ELF-1 (cell line): Measurements from ENCODE around the gene COL11A1.
"Not testable (repeated sequence)": the region's sequence is repeated elsewhere in the genome, so short reads cannot be mapped to it uniquely, and the experiment has no call there.

Experiments used
- DNase-seq: peaks from one replicate; pipeline ENCODE4 v3.0.0-alpha.2; 2016; ENCODE audit warnings: low read depth, low spot score

The COL11A1 gene

GRCh38 chr1:103108376-103109150 lies at the start of gene COL11A1:
Gene COL11A1 (minus strand): TSS chr1:103108522. CDS start chr1:103108178, 344 bp downstream.
- DNase-seq: peak; percentile 53

DNA sequence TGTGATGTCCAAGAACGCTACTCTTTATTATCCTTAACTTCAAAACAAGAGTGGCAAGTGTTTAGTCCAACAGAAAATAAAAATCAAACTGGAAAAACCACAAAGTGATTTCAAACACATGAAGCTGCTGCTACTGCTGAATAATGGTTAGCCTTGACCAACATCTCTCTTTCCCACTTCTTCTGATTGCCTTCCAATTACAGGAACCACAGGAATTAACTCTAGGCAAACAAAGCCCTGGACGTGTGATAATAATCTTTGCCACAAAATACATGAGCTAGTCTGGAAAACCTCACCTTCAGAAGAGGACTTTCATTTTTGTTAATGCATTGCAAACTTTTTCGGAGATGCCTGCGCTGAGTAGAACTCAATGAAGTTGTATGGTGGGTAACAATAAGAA lies 48.6 kb upstream of the COL11A1 start:
- DNase-seq: no peak

DNA sequence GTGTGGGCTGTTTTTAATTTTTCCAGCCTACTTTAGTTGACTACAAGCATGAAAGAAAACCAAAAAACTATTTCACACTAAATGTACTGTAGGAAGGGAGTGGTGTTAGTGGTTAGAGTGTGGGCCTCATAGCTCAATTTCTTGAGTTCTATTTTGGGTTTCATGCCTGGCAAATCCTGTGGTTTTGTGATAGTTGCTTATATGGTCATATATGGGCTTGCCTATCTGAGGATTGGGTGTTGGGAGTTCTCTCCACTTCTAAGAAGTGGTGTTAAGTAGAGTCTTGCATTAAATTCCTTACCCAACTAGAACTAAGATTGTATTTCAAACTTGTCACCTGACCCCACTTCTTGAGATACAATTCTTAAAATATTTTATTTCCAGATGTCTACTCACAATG lies 37.8 kb upstream of the COL11A1 start:
- DNase-seq: no peak

DNA sequence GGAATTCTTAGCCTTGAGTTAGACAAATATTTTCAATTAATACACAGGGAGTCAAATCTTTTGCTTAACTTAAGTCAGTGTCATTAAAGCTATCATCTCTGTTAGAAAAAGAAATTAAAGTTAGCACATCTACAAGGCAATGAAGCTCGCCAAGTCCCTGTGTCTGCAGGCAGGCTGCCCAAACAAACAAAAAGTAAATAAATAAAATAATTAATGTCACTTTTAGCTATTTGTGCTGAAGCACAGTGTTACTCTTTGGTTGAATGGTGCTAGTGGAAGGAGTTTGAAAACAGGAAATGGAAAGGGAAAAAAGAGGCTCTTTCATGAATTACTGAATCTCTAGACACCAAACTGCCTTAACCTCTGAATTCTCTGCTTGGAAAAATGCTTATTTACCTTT lies 37.1 kb upstream of the COL11A1 start:
- no peak for DNase-seq

DNA sequence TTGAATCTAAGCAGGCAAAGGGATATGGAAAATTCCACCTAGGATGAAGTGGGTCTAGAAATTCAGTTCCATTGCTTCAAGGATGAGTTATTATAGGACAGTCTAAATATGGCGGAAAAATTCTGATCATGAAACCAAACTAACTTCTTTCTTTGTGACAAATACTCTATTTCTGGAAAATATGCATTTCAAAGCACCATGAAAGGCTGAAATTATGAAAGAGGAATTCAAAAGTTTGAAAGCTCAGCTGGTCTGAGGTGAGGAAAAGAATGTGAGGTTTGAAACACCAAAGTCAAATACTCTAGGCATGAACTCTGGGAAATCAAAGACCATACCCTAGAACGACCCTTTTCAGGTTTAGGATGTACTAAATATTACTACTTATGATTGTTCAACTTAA lies 36.4 kb upstream of the COL11A1 start:
- no peak for DNase-seq

DNA sequence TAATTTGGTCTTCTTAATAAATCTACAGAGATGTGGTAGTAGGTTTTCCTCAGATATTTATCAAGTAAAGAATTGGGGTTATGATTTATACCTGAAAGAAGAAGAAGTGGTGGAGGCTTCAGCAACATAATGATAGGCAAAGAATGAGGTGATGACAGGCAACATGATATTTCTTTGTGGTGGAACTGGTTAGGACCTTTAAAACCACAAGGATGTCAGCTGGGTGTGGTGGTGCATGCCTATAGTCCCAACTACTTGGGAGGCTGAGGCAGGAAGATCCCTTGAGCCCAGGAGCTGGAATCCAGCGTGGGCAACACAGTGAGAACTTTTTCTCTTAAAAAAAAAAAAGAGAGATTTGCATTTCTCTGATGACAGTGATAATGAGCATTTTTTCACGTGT lies 34.1 kb upstream of the COL11A1 start:
- DNase-seq: no peak

GRCh38 chr1:103129796-103130195 lies 21.5 kb upstream of the COL11A1 start:
- DNase-seq: no peak

GRCh38 chr1:103129255-103129654 lies 20.9 kb upstream of the COL11A1 start:
- no peak for DNase-seq

DNA sequence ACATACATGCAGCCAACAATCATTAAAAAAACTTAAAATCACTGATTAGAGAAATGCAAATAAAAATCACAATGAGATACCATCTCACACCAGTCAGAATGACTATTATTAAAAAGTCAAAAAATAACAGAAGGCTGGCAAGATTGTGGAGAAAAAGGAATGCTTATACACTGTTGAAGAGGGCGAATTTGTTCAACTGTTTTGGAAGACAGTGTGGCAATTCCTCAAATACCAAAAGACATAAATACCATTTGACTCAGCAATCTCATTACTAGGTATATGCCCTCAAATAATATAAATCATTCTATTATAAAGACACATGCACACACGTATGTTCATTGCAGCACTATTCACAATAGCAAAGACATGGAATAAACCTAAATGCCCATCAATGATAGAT lies 19.9 kb upstream of the COL11A1 start:
- DNase-seq: not testable (repeated sequence)

DNA sequence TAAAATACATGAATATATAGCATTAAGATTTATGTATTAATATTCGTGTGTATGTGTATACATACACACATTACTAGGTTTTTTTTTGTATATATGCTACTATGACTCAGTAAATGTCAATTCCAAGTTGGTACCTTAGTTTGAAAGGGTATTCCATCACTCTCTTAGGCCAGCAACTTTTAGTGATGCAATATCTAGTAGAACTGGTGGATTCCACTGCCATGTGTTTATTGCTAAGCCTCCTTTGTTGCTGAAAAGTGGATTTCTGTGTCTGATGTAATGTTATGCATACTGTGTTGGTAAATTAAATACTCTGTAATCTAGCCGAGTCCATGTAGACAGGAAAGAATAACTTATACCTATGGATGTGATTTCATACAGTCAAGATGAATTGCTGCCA lies 16.9 kb upstream of the COL11A1 start:
- DNase-seq: no peak

DNA sequence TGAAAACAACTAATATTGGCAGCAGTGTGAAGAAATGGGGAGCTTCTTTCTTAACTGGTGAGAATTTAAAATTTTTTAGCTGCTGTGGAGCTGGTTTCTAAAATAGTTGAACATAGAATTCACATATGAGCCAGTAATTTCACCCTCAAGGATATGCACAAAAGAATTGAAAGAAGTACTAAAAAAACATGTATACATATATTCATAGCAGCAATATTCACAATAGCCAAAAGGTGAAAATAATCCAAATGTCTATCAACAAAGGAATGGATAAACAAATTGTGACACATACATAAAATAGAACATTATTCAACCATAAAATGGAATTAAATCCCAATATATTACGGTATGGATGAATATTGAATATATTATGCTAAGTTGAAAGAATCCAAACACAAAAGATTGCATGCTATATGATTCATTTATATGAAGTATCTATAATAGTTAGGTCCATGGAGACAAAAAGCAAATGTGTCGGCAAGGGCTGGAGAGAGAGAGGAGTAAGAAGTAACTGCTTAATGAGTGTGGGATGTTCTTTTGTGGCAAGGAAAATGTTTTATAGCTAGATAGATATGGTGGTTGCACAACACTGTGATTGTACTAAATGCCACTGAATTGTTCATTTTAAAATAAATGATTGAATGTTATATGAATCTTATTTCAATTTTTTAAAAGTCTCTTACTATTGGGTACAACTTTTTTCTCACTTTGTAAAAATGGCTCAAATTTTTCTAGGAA lies 14.8 kb upstream of the COL11A1 start:
- no peak for DNase-seq

GRCh38 chr1:103120981-103121380 lies 12.7 kb upstream of the COL11A1 start:
- no peak for DNase-seq

DNA sequence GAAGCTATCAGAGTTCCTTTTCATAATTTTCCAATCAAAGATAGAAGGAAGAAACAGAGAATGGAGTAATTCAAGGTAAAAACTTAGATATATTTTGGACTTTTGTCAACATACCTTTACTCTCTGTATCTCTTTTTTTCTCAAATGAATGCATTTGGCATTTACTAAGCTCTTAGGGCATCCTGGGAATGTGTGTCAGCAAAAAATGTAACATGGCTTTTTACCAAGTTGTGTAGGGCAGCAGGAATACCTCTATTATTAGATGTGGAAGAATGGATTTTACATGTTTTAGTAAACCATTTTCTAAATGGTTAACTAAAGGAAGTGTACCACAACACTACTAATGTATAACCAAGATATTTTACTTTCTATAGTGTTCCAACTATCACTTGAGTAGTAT lies 4.2 kb upstream of the COL11A1 start:
- DNase-seq: no peak

GRCh38 chr1:103111926-103112325 lies 3.6 kb upstream of the COL11A1 start:
- DNase-seq: no peak

- no peak for DNase-seq
Measured at GRCh38 chr1:103110701-103111100, 2.4 kb upstream of the COL11A1 start.

GRCh38 chr1:103109311-103109920 lies 1.1 kb upstream of the COL11A1 start:
- DNase-seq: no peak

DNA sequence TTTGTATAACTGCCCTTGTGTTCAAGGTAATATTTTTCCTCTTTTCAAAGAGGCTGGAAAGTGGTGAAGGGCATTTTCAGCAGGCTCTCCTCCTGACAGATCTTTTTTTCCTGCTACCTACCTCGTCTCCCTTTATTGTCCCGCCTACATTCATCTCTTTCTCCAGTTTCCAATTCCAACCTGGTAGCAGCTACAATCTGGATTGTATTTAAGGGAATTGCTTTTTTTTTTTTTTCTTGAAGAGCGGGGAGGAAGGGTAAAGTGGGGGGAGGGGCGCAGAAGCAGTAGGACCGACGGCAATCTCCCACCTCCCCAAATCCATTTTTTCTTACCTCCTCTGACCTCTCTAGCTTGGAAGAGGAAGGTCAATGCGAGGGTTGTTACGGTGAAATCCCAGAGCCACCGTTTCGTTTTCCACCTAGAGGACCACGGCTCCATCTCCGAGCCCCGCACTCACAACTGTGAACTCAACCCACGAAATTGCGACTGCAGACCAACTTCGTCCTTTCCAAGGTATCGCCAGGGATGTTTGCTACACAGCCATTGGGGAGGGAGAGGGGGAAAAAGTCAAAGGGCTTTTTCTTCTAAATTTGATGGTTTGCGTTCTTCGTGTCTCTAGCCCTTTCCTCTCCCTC lies 464 bp downstream of the COL11A1 start:
- DNase-seq: no peak

GRCh38 chr1:103106426-103107341 lies 1.6 kb downstream of the COL11A1 start:
- DNase-seq: peak; percentile 51

DNA sequence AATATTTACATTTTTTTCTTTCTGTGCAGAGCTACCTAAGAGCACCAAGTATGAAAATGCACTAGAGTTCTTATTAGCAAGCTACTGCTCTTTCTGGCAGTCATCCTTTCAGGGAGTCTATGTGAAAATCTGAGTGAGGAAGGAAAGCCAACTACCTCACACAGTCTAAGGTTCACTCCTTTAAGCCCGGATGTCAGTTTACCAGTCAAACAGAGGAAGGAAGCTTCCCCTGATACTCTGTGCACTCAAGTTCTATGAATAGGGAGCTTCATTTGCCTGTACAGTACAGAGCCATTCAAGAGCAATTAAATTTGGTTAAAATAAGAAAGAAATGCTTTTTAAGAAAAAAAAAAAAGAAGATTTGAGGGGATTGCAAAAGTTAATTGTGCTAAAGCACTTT lies 6.9 kb downstream of the COL11A1 start:
- DNase-seq: no peak

GRCh38 chr1:103089221-103089620 lies 19.1 kb downstream of the COL11A1 start:
- DNase-seq: no peak

DNA sequence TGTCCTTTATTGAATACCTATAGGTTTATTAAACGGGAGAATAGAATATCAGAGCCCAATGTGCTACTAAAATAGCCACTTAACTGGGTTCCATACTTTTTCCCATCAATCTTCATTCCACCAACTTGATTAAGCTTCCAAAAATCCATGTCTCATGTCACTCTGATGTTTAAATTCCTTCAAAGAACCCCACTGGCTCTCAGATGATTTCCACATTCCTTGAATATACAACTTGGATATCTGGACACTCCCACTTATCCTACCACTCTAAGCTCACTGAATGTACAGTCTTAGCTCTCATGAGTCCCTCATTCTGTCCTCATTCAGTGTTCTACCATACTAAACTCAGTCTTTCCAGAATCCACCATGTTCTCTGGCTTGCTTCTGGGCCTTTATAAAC lies 21.1 kb downstream of the COL11A1 start:
- DNase-seq: no peak
